Posterior cingulate gyrus (tissue), 11 donors: ENCODE results near the gene SAP30L.

ENCODE experiments used
- DNase-seq, 10 donors: peaks; one replicate each; pipeline versions ENCODE4 v3.0.0 to v3.0.0-alpha.2; 2020 to 2021; ENCODE audit warnings: mixed read lengths in 3 of 10
- intact Hi-C: fragments of 100-400 bp; cut with DNase I; formaldehyde crosslinking; loops from one replicate; pipeline ENCODE4 v1.15.1; 2023

Gene SAP30L

DNA sequence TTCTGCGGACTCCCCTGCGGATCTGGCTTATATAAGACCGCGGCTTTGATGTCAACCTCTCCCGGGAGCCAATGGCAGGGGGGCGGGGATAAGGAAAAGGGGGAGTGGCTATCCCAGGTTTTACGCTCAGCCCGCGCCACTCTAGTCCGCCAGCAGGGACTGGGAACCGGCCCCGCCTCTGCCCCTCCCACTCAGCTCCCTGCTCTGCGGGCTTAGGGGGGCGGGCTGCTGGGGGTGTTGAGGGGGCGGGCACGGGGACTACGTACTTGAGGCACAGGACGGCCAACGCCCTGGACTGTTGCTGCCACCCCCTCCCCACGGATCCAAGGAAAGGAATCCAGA is 32.4 kb downstream of the SAP30L start, which contains the start of gene HAND1:
Gene HAND1 (minus strand): TSS at position 4 of the 342 bp plus-strand sequence. CDS start 219 bp downstream, outside the sequence.
- DNase-seq: no peak
- intact Hi-C loops: no loop called here

DNA sequence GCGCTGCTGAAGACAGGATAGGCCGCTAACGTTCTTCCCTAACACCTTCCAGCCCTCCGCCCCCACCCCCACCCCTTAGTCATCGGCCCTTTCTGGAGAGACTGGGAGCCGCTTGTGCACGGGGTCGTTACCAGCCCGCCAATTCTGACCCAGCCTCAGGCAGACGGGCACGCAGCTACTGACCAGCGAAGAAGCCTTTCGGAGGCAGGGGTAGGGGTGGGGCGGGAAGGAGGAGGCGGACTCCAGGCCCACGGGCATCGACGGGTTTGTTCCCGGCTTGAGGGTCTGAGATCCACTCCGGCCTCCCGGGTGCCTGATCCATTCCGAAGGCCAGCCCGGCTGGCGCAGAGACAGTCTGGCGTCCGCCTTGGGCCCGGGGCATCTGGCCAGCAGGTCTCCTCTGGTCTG is 33.0 kb downstream of the SAP30L start:
- no peak for DNase-seq
- intact Hi-C loops: no loop called here

DNA sequence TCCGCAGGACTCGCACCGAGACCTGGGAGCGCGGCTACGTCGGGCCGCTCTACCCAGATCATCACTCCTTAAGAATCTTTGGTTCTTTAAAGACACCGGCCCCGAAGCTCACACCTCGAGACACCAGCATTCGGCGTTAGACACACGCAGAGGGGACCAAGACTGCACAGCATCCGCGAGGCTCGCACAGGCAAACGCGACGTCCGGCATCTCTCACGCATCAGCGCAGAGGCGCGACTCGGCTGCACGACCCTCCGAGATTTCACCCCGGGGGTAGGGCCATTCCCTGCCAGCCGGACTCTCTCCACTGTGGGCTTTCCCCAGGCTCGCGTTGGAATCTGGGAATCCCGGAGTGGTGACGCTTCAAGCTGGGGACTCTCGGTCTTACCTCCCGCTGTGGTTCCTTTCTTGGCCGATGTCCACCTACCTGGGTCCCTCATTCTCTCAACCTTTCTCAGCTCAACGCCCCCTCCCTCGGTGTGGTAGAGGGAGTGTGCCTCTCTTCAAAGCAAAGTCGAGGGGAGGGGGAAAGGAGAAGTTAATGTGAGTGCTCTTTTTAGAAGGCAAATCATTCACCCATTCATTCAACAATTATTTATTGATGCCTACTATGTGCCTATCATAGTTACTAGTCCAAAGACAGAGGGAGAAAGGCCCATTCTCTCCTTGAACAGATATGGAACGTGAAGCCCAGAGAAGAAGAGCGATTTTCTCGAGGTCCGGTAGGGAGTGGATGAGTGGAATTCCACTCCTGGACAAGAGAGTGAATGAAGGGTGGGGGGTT is 33.6 kb downstream of the SAP30L start:
- intact Hi-C loops: no loop called here

DNA sequence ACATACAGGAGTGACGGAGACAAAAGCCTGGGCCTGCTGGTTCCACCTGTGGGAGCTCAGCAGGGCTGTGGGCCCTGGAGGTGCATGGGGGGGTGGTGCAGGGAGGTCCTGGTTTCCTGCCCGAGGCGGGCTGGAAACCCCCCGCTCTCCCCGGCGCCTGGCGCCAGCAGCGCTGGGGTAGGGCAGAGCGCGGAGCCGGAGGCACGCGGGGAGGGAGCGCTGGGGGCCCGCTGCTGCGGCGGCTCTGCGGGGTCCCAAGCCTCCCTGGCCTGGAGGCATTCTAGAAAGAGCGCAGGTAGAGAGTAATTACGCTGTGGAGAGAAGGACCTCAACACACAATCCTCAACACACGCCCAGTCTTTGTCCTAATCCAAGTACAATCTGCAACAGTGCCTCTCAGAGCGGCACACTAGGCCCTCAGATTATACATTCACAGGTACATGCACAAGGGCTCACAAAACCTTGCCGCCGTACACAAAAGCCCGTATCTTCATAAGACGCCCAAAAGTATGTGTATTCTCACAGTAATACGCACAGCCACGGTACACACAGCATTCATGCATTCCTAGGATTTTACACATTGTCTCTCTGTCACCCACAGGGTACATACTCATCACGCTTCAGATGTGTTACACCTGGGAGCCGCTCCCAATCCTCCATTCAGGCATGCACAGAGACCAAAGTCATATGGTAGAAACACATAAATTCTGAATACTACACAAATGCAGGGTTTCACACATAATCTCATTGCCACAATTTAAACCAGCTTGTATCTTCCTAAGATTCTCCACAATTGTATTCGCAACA is 34.4 kb downstream of the SAP30L start:
- intact Hi-C loops: no loop called here
- DNase-seq: no peak

More for the DNA sequence above, 33.6 kb downstream of the SAP30L start:
- DNase-seq: no peak

DNA sequence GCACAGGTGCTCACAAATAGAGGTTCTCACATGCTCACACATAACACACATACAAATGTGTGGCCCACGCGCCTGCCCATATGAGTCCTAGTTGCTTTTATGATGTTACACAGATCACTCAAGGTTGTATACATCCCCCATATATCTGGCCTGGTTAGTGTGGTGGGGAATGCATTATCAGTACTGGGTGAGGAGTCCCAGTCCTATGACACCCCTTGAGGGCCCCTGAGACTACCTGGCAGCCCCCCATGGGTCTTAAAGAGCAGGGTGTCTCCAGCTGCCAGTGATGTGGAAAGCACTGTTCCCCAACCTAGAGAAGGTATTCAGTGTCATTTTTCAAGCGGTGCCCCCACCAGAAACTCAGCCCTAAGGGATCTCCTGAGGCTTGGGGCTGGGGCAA is 35.0 kb downstream of the SAP30L start:
- no peak for DNase-seq
- intact Hi-C loops: no loop called here

DNA sequence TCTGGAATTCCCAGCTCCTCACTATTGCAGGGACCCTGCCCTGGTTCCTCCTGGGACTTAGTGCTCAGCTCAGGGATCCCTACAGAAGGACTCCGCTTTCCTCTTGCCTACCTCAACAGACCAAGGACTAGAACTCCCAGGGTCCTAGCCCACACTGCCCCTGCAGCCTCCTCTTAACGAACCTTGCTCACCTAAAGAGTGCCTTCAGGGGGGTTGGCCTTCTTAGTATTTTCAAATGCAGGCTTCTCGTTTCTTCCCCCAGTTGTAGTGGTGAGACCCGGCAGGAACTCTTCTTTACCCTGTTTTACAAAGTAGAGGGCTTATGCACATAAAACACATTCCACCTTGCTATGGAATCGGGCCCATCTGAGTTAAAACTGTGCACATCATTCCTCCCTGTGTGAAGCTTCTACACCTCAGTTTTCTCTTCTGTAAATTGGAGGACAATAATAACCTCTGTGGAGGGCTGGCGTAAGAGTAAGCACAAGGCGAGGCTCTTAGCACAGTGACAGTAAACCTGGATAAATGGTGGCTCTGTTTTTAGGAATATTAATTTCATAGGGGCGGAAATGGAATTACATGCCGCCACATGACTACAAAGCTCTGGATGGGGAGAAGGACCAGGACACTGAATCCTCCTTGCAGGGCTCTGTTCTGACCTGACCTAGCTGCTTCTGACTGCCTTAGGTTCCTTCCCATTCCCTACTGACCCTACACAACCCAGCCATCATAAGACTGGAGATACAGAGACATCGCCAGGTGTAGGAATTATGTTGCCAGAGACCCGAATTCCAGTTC is 36.0 kb downstream of the SAP30L start:
- intact Hi-C loops: no loop called here
- no peak for DNase-seq

DNA sequence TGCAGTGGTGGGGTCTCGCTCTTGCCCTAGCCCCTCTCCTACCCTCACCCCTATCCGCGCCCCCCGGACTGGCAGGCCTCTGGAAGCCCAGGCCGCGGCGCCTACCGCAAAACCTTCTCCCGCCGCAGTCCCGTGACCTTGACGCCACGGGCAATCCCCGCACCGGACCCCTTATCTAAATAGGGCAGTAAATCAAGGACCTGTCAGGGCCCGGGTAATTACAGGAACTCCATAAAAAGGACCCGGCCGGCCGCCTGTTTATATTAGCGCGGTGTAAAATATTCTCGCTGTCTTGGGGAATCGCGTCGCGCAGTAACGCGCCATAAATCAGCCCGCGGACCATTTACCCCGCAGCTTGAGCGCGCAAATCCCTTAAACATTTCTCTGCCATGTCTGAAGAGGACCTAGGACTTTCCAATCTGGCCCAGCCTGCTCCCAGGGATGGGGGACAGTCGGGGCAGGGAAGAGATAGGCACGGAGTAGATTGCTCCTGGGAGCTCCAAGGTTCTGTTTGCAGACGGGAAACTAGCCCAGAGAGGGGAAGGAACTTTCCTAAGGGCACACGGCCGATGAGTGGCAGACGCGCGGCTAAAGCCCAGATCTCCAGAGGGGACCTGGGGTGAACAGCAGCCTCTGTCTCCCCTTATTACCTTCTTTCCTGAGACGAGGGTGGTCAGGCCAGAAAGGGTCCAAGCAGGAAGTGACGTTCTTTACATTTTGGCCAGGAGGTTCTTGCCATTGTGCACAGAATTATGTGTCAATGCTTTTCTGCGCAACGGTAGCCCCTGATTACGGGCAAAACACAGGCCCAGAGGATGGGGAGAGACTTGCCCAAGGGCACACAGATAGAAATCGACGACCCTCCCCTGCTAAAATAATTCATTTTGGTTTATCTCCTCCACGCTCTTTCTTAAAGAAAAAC is 37.0 kb downstream of the SAP30L start:
- DNase-seq: no peak

DNA sequence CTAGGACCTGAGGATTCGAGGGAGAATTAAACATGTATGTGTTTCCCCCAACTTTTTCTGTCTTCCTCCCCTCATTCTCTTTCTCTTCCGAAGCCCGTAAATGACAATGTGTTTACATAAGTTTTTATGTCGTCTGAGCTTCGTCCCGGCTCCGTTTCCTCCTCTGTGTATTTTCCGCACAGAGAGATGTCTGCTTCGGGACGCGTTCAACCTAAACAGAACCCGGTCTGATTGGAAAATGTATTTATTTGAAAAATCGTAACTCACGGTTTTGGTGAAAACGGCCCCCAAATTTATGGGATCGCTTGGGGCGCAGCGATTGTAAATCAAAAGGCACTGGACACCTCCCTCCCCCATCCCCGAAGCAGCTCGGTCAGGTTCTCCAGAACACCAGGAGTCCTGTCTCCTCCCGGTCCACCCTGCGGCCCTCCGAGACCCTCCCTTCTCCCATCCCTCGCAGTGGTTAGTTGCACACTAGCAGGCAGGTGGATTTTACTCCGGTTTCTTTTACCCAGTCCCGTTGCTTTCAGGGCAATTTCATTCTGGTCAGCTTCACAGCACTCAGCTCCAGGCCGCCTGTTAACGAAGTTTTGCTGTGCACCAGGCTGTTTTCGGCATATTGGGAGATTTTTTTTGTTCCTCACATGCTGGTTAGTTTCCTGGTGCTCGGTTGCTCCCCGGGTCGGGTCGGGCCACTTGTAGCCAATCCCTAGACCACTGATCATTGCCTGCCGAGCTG is 38.0 kb downstream of the SAP30L start:
- intact Hi-C loops: no loop called here
- no peak for DNase-seq

More for the DNA sequence above, 37.0 kb downstream of the SAP30L start:
- intact Hi-C loops: no loop called here

DNA sequence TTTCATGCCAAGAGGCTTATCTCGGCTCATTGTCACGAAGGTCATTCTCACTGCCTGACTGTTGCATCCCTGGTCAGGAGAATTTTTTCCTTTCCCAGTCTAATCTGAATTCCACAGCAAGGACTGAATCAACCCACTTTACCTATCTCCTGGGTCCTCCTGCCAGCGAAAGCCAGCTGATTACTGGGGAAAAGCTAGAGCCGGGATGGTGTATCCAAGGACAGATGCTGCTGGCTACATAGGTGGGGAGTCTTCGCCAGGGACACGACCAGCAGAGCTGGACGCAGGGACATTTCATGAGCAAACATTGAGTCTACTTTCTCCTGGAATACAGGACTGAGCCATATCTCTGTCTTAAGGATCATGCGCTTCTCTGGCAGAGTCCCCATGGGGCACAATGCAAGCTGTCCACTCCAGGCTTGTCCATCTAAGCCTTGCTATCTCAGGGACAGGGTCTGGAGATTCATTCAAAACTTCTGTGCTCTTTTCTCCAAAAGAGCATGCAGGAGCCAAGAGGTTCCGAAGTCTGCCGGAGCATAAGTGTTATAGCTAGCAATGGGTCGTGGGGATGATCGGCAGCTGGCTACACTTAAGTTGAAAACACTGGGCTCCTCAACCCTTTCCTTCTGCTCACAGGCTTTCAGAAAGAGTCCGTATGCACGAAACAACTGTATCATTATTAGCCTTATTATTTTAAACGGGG is 38.7 kb downstream of the SAP30L start:
- intact Hi-C loops: no loop called here
- peak in 1 of 10 donors; percentile 49 for DNase-seq

DNA sequence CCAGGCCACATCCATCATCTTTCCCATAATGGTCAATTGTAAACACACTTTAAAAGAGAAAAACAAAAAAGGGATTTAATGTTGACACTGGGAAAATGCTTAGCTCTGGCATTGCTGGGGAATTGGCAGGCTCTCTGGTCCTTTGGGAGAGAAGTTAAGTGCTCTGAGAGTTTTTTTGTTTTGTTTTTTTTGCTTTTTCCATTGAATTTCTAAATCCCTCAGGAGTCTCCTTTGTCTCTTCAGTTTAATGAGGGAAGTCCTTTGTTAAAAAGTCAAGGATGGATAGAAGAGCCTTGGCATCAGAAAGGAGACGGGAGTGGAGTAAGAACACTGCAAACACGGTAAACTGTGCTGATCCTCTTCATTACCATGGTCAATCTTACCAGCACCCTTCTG is 39.3 kb downstream of the SAP30L start:
- intact Hi-C loops: no loop called here

DNA sequence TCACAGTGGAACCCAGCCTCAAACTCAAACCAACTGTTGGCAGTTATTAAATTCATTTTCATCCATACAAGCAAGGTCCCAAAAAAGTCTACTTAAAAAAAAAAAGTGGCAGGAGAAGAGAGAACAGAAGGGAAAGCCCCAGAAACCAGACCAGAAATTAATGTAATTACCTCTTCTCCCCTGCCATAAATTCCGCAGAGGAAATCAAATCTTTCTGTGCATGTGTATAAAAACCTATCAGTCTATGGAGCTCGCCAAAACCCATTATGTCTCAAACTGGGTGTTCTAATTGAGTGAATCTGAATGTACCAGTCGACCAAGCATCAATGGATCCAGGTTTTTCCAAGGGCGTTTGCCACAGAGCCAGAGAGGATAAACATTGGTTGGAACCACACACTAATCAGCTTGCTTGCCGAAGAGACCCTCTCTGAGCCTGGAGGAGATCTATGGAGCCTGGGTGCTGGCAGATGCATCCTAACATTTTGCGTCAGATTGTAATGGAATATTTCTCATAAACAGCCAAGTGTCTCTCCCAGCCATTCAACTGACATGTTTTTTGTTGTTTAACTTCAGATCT is 40.1 kb downstream of the SAP30L start:
- intact Hi-C loops: no loop called here
- no peak for DNase-seq

More for the DNA sequence above, 39.3 kb downstream of the SAP30L start:
- DNase-seq: no peak

DNA sequence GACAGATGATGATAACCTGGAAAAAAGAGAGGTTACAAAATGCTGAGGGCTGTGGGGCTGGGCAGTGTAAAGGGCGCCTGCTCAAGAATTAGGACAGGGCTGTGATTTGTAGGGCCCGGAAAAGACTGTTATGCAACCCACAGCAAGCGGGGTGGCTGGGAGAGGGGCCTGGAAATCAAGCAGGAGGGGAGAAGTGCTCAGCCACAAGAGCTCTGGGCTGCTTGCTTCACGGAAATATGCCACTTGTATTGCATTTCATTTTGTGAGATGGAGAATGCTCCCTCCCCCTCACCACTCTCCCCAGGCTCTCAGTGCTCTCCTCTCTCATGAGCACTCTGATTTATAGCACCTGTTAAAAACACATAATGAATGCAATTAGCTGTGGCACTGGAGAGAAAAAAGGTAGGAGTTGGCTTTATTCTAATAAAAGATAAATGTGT is 40.6 kb downstream of the SAP30L start:
- intact Hi-C loops: no loop called here
- DNase-seq: no peak

DNA sequence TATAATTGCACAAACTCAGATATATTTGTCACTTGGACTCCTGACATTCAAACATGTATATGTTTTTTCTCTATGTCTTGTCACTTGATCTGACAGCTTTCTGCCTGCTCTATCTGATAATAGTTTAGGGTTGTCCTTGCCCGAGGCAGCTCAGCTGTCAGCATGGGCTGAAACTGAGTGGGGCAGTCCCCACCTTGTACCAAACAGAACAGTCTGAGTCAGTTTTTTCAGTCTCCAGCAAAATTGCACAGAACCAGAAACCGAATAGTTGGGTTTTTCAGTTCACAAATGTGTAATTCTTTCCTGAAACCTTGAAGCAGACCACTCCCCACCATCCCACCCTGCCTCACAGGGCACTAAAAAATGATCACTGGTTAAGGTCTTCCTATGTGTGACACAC is 41.7 kb downstream of the SAP30L start:
- DNase-seq: no peak
- intact Hi-C loops: no loop called here

DNA sequence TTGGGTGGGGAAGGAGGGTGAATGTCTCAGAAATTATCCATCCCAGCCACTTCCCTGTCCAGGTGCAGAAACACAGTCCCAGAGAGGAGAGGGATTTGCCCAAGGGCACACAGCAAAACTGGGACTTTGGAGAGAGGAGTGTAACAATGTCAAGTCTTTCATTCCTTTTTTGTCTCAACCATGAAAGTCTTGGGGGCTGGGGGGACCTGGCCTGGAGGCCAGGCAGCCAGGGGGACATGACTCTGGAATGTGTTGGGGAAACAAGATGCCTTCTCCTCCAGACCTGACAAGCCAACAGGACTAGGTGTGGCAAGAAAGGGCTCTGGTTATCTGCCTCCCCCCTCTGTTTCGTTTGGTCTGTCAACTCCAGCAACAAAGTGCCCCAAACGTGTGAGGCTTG is 46.1 kb downstream of the SAP30L start:
- DNase-seq: no peak
- intact Hi-C loops: no loop called here

DNA sequence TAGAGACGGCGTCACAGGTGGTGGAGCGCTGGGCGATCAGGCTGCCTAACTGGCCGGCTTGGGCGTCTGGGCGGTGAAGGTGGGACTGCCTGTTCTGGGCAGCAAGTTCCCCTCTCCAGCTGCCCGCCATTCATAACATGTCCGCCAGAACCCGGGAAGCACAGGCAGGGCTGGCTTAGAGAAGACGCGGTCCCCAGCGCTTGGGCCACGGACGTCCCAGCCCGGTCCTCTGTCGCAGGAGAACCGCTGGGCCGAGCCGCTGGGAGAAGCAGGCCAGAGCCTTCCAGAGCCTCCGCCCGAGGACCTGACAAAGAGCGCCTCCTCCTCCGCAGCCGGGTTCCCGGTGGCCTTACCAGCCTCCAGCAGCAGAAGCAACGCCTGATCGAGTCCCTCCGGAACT is 47.5 kb downstream of the SAP30L start:
- no peak for DNase-seq
- intact Hi-C loops: no loop called here

DNA sequence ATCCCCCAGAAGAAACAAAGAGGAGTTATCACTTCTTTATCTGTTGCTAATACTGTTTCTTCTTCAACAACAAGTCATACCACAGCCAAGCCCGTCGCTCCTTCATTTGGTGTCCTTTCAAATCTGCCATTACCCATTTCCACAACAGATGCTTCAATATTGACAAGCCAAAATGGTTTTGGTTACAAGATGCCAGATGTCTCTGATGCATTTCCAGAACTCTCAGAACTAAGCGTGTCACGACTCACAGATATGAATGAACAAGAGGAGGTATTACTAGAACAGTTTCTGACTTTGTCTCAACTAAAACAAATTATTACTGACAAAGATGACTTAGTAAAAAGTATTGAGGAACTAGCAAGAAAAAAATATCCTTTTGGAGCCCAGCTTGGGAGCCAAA is 48.2 kb downstream of the SAP30L start:
- DNase-seq: no peak
- intact Hi-C loops: no loop called here

DNA sequence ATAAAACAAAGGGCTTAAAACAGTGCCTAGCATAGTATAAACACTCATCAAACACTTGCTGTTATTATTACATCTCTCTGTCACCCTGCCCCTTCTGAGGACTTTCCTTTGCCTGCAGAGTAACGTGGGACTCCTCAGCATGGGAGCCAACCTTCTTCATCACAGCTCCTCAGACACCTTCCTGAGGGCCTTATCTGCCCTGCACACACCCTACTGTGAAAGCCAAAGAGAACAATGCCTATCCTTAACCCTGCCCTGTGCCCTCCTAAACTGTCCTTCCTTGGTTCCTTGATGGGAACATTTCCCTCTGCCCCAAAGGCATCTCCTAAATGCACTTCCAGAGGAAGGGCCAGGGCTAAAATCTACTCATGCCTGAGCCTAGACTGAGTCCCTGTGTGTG is 52.8 kb downstream of the SAP30L start:
- peak in 1 of 10 donors; percentile 31 for DNase-seq
- intact Hi-C loops: no loop called here

DNA sequence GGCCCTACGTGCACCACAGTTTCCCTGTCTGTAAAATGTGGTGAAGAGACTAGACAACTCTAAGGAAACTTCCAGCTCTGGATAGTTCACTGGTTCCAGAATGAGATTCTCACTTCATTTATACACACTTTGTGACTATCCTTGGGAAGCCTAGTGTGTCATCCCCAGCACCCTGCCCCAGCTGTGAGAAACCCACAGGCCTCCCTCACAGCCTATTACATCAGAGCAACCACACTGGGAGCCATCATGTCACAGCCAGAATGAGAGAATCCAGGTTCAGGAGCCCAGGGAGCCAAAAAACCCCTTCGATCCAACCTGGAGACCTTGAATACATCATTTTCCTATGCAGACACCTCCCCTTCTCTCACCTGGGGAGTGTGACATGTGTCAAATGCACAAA is 53.2 kb downstream of the SAP30L start:
- intact Hi-C loops: no loop called here
- peak in 1 of 10 donors; percentile 25 for DNase-seq
